K562 (cell line): ENCODE results near the gene STRA6. TPM values are rescaled to one million over a fixed set of nuclear protein-coding genes. Genes with fewer than 3 reads are reported as not detected.

Experiments
- ASH1L ChIP-seq: fragments of 450-650 bp; IDR thresholded peaks from 2 replicates; pipeline ENCODE4 v1.6.1; 2018; ENCODE audit warnings: borderline replicate concordance, mild to moderate bottlenecking, low read depth; ENCODE audit not compliant: partially characterized antibody
- CTBP1 ChIP-seq: fragments of 450-650 bp; IDR thresholded peaks from 2 replicates; pipeline ENCODE4 v1.6.1; 2016; ENCODE audit warnings: borderline replicate concordance
- FOXP1 ChIP-seq: sonication (generic); formaldehyde crosslinking; IDR thresholded peaks from 2 replicates; pipeline ENCODE4 v1.8.0; 2022; ENCODE audit warnings: mild to moderate bottlenecking, missing genetic modification reagents
- MAFG ChIP-seq: fragments of 450-650 bp; conservative IDR thresholded peaks from 2 replicates; pipeline ENCODE4 v1.6.1; 2016; ENCODE audit warnings: missing genetic modification characterization, missing compliant biosample characterization
- MAX ChIP-seq: sonication (generic); formaldehyde crosslinking; IDR thresholded peaks from 2 replicates; pipeline ENCODE4 v1.9.0; 2022; ENCODE audit warnings: mild to moderate bottlenecking, missing genetic modification reagents
- NFE2 ChIP-seq: IDR thresholded peaks from 2 replicates; pipeline ENCODE4 v1.6.1; 2014; ENCODE audit warnings: antibody characterized with exemption, low read depth
- NFE2L1 ChIP-seq: fragments of 450-650 bp; IDR thresholded peaks from 2 replicates; pipeline ENCODE4 v1.6.1; 2016; ENCODE audit warnings: missing genetic modification characterization, low read depth, mild to moderate bottlenecking, missing compliant biosample characterization, moderate library complexity, borderline replicate concordance
- POLR3G ChIP-seq: IDR thresholded peaks from 2 replicates; pipeline ENCODE4 v1.6.1; 2011; ENCODE audit not compliant: insufficient read length, insufficient replicate concordance; ENCODE audit errors: extremely low read depth
- RBM14 ChIP-seq: fragments of 200-400 bp; formaldehyde crosslinking; IDR thresholded peaks from 2 replicates; pipeline ENCODE4 v1.6.1; 2018; ENCODE audit warnings: low read depth, mild to moderate bottlenecking, low read length, moderate library complexity, borderline replicate concordance; ENCODE audit not compliant: insufficient read depth
- SIRT6 ChIP-seq: IDR thresholded peaks from one replicate; pipeline ENCODE4 v1.6.1; 2012; ENCODE audit warnings: low read depth, mild to moderate bottlenecking, control low read depth, inconsistent platforms, low read length, moderate library complexity
- TCF7L2 ChIP-seq: fragments of 150-350 bp; IDR thresholded peaks from 2 replicates; pipeline ENCODE4 v1.6.1; 2016; ENCODE audit warnings: low read depth, mild to moderate bottlenecking, low read length, moderate library complexity
- TEAD1 ChIP-seq, 2 experiments: fragments of 450-650 bp in 1 of 2; sonication (generic) in 1 of 2; formaldehyde crosslinking; IDR thresholded peaks; 2 replicates each; pipeline versions ENCODE4 v1.4.0 to v1.8.0; 2020 to 2022; ENCODE audit warnings: mild to moderate bottlenecking in 2 of 2, missing genetic modification reagents in 1 of 2
- YBX1 ChIP-seq: fragments of 450-650 bp; IDR thresholded peaks from 2 replicates; pipeline ENCODE4 v1.7.1; 2016; ENCODE audit warnings: mild to moderate bottlenecking
- ZFP36 ChIP-seq: fragments of 150-350 bp; IDR thresholded peaks from 2 replicates; pipeline ENCODE4 v1.6.1; 2018; ENCODE audit warnings: low read length, low read depth; ENCODE audit not compliant: partially characterized antibody
- ZNF316 ChIP-seq: fragments of 450-650 bp; IDR thresholded peaks from 2 replicates; pipeline ENCODE4 v1.6.1; 2016
- ZNF384 ChIP-seq: IDR thresholded peaks from 2 replicates; pipeline ENCODE4 v1.6.1; 2012; ENCODE audit warnings: low read depth, low read length, improper control_type of control experiment
- ZNF778 ChIP-seq: fragments of 450-650 bp; formaldehyde crosslinking; IDR thresholded peaks from 2 replicates; pipeline ENCODE4 v1.4.0; 2020; ENCODE audit warnings: mild to moderate bottlenecking, moderate library complexity
- polyA plus RNA-seq, 8 experiments: library from polyadenylated mRNA; depleted of rRNA in 4 of 8; stranded (reverse) in 5 of 8; unstranded in 3 of 8; fragments of >200 nt; fragmentation: Nextera tagmentation in 2 of 8; fragmentation: Illumina TruSeq in 1 of 8; extraction: Ambion mirVana in 2 of 8; extraction: Trizol in 1 of 8; gene quantifications; 2 replicates each; pipeline versions ENCODE4 v1.2.1 to v1.2.3, GENCODE V29; 2011 to 2014; ENCODE audit warnings: inconsistent platforms in 1 of 8, missing spikeins in 1 of 8
- total RNA-seq, 7 experiments: library from RNA; depleted of rRNA in 6 of 7; stranded (reverse); fragments of >200 nt in 6 of 7; fragmentation: Illumina TruSeq in 2 of 7; extraction: Trizol in 2 of 7; gene quantifications; 2 replicates each; pipeline versions ENCODE4 v1.2.1 to v1.2.3, GENCODE V29; 2011 to 2021; ENCODE audit warnings: low replicate concordance in 1 of 7
- TF ChIP-seq, protein P1 (sequence below): fragments of 450-650 bp; IDR thresholded peaks from 2 replicates; pipeline ENCODE4 v1.6.1; 2017; ENCODE audit warnings: antibody characterized with exemption
- TF ChIP-seq, protein P2 (sequence below): fragments of 450-650 bp; IDR thresholded peaks from 2 replicates; pipeline ENCODE4 v1.6.1; 2018; ENCODE audit not compliant: partially characterized antibody
- TF ChIP-seq, protein P3 (sequence below): fragments of 450-650 bp; IDR thresholded peaks from 2 replicates; pipeline ENCODE4 v1.6.1; 2016; ENCODE audit warnings: antibody characterized with exemption

The STRA6 gene
- total and polyA plus RNA-seq, 9 of the 15 experiments (the other 6 are each of a cell fraction or from before 2014, with no cell fraction given), result 0.04 to 2.0 (median 0.43) TPM; not detected in 2

DNA sequence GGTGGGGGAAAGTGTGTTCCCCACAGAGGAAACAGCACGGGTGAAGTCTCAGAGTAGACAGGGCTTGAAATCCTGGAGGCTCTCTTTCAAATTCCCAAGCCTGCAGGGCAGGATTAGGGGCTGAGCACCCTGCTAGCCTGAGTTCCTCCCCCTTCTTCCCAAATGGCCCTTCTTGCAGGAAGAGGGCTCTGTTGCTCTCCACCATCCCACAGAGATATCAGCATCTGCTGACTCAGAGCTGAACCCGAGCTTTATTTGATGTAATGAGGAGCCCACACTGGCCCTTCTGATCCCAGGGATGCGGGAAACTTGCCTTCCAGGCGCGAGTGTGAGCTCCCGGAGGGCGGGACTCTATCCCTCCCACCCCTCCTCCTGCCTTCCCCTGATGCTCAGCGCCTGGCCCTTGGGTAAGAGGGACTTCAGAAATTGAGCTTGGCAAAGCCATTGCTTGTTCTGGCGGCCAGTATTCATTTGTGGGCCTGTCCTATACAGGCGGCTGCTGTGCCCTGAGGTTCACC is 1.4 kb upstream of the STRA6 start (continued):
- TF ChIP-seq ASH1L (no peak), NFE2L1 (tag) (no peak), TCF7L2 (no peak), ZNF316 (peak; percentile 44), YBX1 (no peak), TEAD1 (CRISPR knock-in tag; IDR thresholded peaks at IDR 0.05) (no peak), NFE2 (0 out of 2 replicates have a peak, but pooled peaks have one; percentile 15), SIRT6 (no peak), RBM14 (no peak), POLR3G (no peak), CTBP1 (0 out of 2 replicates have a peak, but pooled peaks have one; percentile 16), FOXP1 (CRISPR knock-in tag) (no peak), ZNF778 (CRISPR knock-in tag) (no peak), ZNF384 (no peak), MAFG (tag) (peak; percentile 21; the same call in 1 of the 2 replicates), MAX (CRISPR knock-in tag) (no peak), ZFP36 (no peak)
- TF ChIP-seq, protein P1, sequence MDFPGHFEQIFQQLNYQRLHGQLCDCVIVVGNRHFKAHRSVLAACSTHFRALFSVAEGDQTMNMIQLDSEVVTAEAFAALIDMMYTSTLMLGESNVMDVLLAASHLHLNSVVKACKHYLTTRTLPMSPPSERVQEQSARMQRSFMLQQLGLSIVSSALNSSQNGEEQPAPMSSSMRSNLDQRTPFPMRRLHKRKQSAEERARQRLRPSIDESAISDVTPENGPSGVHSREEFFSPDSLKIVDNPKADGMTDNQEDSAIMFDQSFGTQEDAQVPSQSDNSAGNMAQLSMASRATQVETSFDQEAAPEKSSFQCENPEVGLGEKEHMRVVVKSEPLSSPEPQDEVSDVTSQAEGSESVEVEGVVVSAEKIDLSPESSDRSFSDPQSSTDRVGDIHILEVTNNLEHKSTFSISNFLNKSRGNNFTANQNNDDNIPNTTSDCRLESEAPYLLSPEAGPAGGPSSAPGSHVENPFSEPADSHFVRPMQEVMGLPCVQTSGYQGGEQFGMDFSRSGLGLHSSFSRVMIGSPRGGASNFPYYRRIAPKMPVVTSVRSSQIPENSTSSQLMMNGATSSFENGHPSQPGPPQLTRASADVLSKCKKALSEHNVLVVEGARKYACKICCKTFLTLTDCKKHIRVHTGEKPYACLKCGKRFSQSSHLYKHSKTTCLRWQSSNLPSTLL, result no peak
- TF ChIP-seq, protein P2, sequence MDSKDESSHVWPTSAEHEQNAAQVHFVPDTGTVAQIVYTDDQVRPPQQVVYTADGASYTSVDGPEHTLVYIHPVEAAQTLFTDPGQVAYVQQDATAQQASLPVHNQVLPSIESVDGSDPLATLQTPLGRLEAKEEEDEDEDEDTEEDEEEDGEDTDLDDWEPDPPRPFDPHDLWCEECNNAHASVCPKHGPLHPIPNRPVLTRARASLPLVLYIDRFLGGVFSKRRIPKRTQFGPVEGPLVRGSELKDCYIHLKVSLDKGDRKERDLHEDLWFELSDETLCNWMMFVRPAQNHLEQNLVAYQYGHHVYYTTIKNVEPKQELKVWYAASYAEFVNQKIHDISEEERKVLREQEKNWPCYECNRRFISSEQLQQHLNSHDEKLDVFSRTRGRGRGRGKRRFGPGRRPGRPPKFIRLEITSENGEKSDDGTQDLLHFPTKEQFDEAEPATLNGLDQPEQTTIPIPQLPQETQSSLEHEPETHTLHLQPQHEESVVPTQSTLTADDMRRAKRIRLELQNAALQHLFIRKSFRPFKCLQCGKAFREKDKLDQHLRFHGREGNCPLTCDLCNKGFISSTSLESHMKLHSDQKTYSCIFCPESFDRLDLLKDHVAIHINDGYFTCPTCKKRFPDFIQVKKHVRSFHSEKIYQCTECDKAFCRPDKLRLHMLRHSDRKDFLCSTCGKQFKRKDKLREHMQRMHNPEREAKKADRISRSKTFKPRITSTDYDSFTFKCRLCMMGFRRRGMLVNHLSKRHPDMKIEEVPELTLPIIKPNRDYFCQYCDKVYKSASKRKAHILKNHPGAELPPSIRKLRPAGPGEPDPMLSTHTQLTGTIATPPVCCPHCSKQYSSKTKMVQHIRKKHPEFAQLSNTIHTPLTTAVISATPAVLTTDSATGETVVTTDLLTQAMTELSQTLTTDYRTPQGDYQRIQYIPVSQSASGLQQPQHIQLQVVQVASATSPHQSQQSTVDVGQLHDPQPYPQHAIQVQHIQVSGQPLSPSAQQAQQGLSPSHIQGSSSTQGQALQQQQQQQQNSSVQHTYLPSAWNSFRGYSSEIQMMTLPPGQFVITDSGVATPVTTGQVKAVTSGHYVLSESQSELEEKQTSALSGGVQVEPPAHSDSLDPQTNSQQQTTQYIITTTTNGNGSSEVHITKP, result peak; percentile 77
- TF ChIP-seq, protein P3, sequence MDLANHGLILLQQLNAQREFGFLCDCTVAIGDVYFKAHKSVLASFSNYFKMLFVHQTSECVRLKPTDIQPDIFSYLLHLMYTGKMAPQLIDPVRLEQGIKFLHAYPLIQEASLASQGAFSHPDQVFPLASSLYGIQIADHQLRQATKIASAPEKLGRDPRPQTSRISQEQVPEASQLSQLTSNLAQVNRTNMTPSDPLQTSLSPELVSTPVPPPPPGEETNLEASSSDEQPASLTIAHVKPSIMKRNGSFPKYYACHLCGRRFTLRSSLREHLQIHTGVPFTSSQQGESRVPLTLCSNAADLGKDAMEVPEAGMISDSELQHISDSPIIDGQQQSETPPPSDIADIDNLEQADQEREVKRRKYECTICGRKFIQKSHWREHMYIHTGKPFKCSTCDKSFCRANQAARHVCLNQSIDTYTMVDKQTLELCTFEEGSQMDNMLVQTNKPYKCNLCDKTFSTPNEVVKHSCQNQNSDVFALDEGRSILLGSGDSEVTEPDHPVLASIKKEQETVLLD, result no peak
